Neutrophil (primary cell): Measurements from ENCODE around the gene FBXW5.

Experiments
- H3K27ac ChIP-seq: fragments of 200-600 bp; sonication (generic); 2 replicates; pipeline ENCODE4 v1.5.1; 2016; ENCODE audit warnings: mild to moderate bottlenecking, moderate library complexity
- H3K27me3 ChIP-seq: fragments of 200-600 bp; sonication (generic); 2 replicates; pipeline ENCODE4 v1.6.0; 2016; ENCODE audit warnings: mild to moderate bottlenecking
- H3K36me3 ChIP-seq: fragments of 200-600 bp; sonication (generic); 2 replicates; pipeline ENCODE4 v1.5.1; 2017
- H3K4me1 ChIP-seq, 2 experiments: fragments of 200-600 bp in 1 of 2; sonication (generic) in 1 of 2; 1 replicate in 1 of 2; 2 replicates in 1 of 2; pipeline versions ENCODE4 v1.5.1 to v1.6.1; 2013 to 2016; ENCODE audit warnings: low read depth in 1 of 2, low read length in 1 of 2, mild to moderate bottlenecking in 1 of 2, moderate library complexity in 1 of 2; ENCODE audit not compliant: control insufficient read depth in 1 of 2, insufficient read depth in 1 of 2
- H3K4me3 ChIP-seq, 2 experiments: fragments of 200-600 bp in 1 of 2; sonication (generic) in 1 of 2; 1 replicate in 1 of 2; 2 replicates in 1 of 2; pipeline ENCODE4 v1.5.1; 2013 to 2016; ENCODE audit warnings: low read depth in 1 of 2, low read length in 1 of 2, mild to moderate bottlenecking in 1 of 2, moderate library complexity in 1 of 2
- H3K9me3 ChIP-seq: fragments of 200-600 bp; sonication (generic); 2 replicates; pipeline ENCODE4 v1.5.1; 2016
- CTCF ChIP-seq: fragments of 200-600 bp; sonication (generic); IDR thresholded peaks from 2 replicates; pipeline ENCODE4 v1.5.1; 2016; ENCODE audit warnings: antibody characterized with exemption

FBXW5 gene

GRCh38 chr9:136958473-136958872, 13.9 kb upstream of the FBXW5 start:
- no peaks in the 10 kb centered on the region for H3K4me1 ChIP-seq
- H3K4me3 ChIP-seq, result no peak overlapping the region
- no peaks in the 10 kb centered on the region for H3K36me3 ChIP-seq
- TF ChIP-seq CTCF, result no peak
- H3K9me3 ChIP-seq, result no peaks in the 10 kb centered on the region
- no peak overlapping the region for H3K27ac ChIP-seq
- H3K27me3 ChIP-seq, result no peaks in the 10 kb centered on the region

- H3K9me3 ChIP-seq, result no peaks in the 10 kb centered on the region
- no peaks in the 10 kb centered on the region for H3K4me1 ChIP-seq
- H3K36me3 ChIP-seq, result no peaks in the 10 kb centered on the region
- H3K27me3 ChIP-seq, result no peaks in the 10 kb centered on the region
- TF ChIP-seq CTCF, result no peak
- no peak overlapping the region for H3K4me3 ChIP-seq
- H3K27ac ChIP-seq, result no peak overlapping the region
Measured at GRCh38 chr9:136957901-136958300, 13.4 kb upstream of the FBXW5 start.

GRCh38 chr9:136957461-136957860, 12.9 kb upstream of the FBXW5 start:
- Histone ChIP-seq H3K9me3 (no peaks in the 10 kb centered on the region), H3K4me3 (no peak overlapping the region), H3K27ac (no peak overlapping the region), H3K27me3 (no peaks in the 10 kb centered on the region), H3K4me1 (no peaks in the 10 kb centered on the region), H3K36me3 (no peaks in the 10 kb centered on the region)
- no peak for TF ChIP-seq CTCF

GRCh38 chr9:136956604-136957003, 12.1 kb upstream of the FBXW5 start:
- H3K9me3 ChIP-seq, result no peaks in the 10 kb centered on the region
- H3K4me3 ChIP-seq, result no peak overlapping the region
- H3K36me3 ChIP-seq, result no peaks in the 10 kb centered on the region
- no peaks in the 10 kb centered on the region for H3K27me3 ChIP-seq
- TF ChIP-seq CTCF, result no peak
- no peaks in the 10 kb centered on the region for H3K4me1 ChIP-seq
- no peak overlapping the region for H3K27ac ChIP-seq

- no peak overlapping the region for H3K4me3 ChIP-seq
- H3K4me1 ChIP-seq, result no peaks in the 10 kb centered on the region
- H3K36me3 ChIP-seq, result no peaks in the 10 kb centered on the region
- no peak overlapping the region for H3K27ac ChIP-seq
- no peak for TF ChIP-seq CTCF
- no peaks in the 10 kb centered on the region for H3K9me3 ChIP-seq
- H3K27me3 ChIP-seq, result no peaks in the 10 kb centered on the region
Measured at GRCh38 chr9:136955943-136956335, 11.4 kb upstream of the FBXW5 start.
